ENCODE data around the gene MAPK8IP3.

DNA sequence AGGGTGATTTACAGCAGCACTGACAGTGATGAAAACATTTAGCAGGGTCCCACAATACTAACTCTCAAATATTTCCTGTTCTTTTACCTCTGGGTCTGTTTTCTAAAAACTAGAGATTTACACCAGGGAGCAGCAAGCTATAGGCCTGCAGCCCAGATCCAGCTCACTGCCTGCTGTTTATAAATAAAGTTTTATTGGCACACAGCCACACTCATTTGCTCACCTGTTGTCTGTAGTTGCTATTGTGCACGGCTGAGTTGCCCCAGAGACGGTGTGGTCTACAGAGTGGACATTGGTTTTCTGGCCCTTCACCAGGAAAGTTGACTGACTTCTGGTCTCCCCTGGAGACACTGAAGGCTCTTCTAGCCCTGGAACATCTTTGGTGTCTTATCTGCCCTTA is 44.2 kb upstream of the MAPK8IP3 start:
- TF ChIP-seq, protein P1, sequence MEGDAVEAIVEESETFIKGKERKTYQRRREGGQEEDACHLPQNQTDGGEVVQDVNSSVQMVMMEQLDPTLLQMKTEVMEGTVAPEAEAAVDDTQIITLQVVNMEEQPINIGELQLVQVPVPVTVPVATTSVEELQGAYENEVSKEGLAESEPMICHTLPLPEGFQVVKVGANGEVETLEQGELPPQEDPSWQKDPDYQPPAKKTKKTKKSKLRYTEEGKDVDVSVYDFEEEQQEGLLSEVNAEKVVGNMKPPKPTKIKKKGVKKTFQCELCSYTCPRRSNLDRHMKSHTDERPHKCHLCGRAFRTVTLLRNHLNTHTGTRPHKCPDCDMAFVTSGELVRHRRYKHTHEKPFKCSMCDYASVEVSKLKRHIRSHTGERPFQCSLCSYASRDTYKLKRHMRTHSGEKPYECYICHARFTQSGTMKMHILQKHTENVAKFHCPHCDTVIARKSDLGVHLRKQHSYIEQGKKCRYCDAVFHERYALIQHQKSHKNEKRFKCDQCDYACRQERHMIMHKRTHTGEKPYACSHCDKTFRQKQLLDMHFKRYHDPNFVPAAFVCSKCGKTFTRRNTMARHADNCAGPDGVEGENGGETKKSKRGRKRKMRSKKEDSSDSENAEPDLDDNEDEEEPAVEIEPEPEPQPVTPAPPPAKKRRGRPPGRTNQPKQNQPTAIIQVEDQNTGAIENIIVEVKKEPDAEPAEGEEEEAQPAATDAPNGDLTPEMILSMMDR (IDR thresholded peaks at IDR 0.05; ENCODE audit: borderline replicate concordance, extremely low read depth, low read length, poor library complexity, severe bottlenecking) = no peak
- TF ChIP-seq EZH2 (IDR thresholded peaks at IDR 0.05; ENCODE audit: borderline replicate concordance, low read depth, low read length, severe bottlenecking) = no peak

All from DND-41 (cell line).